Brain microvascular endothelial cell (primary cell): ENCODE data around the gene AFAP1L2.

Source experiments
- DNase-seq: peaks from one replicate; pipeline ENCODE4 v3.0.0-alpha.2; 2020
- H3K27ac ChIP-seq: fragments of 250-450 bp; sonication (Bioruptor Pico); 2 replicates; pipeline ENCODE4 v1.5.1; 2020; ENCODE audit warnings: mild to moderate bottlenecking, moderate library complexity
- H3K27me3 ChIP-seq: fragments of 250-450 bp; sonication (Bioruptor Pico); replicated peaks from 2 replicates; pipeline ENCODE4 v1.5.1; 2020; ENCODE audit warnings: mild to moderate bottlenecking
- H3K36me3 ChIP-seq: fragments of 250-450 bp; sonication (Bioruptor Pico); replicated peaks from 2 replicates; pipeline ENCODE4 v1.5.1; 2020; ENCODE audit warnings: mild to moderate bottlenecking
- H3K4me3 ChIP-seq: 2 replicates; pipeline ENCODE4 v1.5.1; 2011; ENCODE audit warnings: low read depth, mild to moderate bottlenecking, control low read depth, low read length, moderate library complexity
- in situ Hi-C: cut with HindIII; loops from 2 replicates; pipeline ENCODE4 v1.10.0; 2017; ENCODE audit warnings: low sequenced_read_pairs, low pct_ligation_motif_present
- TF ChIP-seq, protein P1 (sequence below): IDR thresholded peaks from 2 replicates; pipeline ENCODE4 v1.5.1; 2011; ENCODE audit warnings: low read depth, mild to moderate bottlenecking, moderate library complexity, low read length, control low read depth, inconsistent platforms; ENCODE audit errors: missing control alignments

AFAP1L2 gene

DNA sequence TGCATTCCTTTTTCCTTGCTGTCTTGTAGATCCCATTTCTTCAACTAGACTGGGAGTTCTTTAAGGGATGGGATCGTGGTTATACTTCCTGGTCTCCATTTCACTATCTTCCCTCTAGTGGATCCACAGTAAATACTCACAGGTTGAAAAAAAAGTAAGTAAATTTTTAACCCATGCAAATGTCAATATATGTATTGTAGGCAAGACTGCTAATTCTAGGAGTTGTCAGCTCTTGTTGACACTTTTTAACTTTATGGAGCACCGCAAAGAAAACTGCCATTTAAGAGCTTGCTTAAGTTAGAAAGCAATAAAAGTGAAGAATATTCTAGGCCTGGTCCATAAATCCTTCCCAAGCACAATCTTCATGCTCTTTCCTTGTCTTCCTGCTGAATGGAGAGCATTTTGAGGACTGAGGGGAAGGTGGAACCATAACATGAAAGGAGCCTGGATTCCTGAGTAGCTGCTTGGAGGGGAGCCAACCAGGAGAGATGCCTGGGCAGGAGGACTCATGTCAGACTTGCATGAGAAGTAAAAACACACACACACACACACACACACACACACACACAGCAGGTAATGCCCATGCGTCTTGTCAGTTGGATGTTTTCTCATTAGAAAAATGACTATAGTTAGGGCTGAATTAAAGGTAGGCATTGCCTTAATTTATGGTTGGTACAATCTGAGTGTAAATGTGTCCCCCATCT lies 133.1 kb downstream of the AFAP1L2 start:
- Histone ChIP-seq H3K4me3 (no peak overlapping the region), H3K27ac (no peak overlapping the region), H3K36me3 (no peaks in the 10 kb centered on the region), H3K27me3 (peaks cover 3% of the 10 kb centered on the region)
- DNase-seq, result no peak
- TF ChIP-seq, protein P1, sequence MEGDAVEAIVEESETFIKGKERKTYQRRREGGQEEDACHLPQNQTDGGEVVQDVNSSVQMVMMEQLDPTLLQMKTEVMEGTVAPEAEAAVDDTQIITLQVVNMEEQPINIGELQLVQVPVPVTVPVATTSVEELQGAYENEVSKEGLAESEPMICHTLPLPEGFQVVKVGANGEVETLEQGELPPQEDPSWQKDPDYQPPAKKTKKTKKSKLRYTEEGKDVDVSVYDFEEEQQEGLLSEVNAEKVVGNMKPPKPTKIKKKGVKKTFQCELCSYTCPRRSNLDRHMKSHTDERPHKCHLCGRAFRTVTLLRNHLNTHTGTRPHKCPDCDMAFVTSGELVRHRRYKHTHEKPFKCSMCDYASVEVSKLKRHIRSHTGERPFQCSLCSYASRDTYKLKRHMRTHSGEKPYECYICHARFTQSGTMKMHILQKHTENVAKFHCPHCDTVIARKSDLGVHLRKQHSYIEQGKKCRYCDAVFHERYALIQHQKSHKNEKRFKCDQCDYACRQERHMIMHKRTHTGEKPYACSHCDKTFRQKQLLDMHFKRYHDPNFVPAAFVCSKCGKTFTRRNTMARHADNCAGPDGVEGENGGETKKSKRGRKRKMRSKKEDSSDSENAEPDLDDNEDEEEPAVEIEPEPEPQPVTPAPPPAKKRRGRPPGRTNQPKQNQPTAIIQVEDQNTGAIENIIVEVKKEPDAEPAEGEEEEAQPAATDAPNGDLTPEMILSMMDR, result no peak
- in situ Hi-C loops, result no loop called here

DNA sequence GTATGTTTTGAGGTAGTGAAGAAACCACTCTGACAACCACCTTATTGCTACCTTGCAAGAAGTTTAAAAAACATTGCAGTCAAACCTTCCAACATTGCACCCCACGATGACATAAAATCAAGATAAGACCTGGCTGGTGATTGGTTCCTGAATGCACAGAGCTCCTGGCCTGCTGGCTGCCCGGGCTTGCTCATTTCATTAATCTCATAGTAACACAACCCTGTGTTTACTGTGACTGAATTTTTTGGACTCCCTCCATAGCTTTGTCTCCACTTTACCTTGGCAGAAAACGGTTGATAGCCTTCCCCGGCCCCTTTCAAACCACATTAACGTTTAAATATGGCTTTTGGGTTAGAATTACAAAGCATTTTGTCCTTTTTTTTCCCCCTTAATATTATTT lies 137.8 kb downstream of the AFAP1L2 start:
- no peak overlapping the region for H3K4me3 ChIP-seq
- in situ Hi-C loops, result no loop called here
- TF ChIP-seq, protein P1, result no peak
- H3K36me3 ChIP-seq, result no peaks in the 10 kb centered on the region
- DNase-seq, result peak; percentile 51
- H3K27ac ChIP-seq, result no peak overlapping the region
- no peaks in the 10 kb centered on the region for H3K27me3 ChIP-seq

DNA sequence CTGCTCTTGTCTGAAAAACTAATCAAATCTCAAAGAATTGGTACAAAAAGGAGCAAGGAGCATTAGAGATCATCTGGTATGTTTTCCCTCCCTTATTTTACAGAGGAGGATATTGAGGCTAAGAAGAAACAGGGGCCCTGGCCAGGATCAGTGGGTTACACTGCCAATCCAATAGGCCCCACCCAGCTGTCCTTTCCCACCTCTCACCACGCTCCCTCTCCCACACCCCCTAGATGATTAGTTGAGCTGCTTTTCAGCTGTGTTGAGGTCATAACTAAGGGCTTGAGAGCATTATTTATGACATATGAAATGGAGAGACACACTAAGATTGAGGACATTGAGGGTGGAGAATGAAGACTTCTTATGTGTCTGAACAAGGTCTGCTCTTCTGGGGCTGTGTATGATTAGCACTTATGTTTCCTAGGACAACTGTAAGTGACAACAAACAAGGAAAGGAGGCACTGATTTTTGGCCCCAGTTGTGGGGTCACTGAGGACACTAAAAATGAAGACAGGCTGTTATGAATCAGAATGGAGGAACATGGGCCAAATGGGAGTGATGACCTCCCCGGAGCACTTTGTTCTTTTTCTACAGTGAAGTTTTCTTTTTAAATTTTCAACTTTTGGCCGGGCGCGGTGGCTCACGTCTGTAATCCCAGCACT lies 138.8 kb downstream of the AFAP1L2 start:
- in situ Hi-C loops, result no loop called here
- H3K27ac ChIP-seq, result no peak overlapping the region
- no peaks in the 10 kb centered on the region for H3K36me3 ChIP-seq
- H3K4me3 ChIP-seq, result no peak overlapping the region
- TF ChIP-seq, protein P1, result no peak
- H3K27me3 ChIP-seq, result no peaks in the 10 kb centered on the region
- no peak for DNase-seq

DNA sequence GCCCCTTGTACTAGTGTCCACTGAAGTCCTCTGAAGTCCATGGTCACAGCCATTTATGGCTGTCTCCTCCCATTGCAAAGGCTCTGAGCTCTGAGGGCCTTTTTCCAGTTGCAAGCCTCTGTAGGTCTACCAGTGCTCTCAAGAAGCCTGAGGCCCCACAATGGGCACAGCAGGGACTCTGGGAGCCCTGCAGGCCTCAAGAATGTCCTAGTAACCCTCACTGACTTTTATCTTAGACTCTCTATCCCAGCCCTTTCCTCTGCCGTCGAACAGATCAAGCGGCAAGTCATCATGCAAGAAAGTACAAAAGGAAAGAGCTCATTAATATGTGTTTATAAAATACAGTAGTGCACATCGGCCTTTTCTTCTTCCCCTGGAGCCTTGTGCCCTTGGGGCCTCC lies 141.8 kb downstream of the AFAP1L2 start:
- in situ Hi-C loops, result no loop called here
- Histone ChIP-seq H3K27ac (no peak overlapping the region), H3K4me3 (no peak overlapping the region), H3K27me3 (no peaks in the 10 kb centered on the region), H3K36me3 (no peaks in the 10 kb centered on the region)
- TF ChIP-seq, protein P1, result no peak
- no peak for DNase-seq

DNA sequence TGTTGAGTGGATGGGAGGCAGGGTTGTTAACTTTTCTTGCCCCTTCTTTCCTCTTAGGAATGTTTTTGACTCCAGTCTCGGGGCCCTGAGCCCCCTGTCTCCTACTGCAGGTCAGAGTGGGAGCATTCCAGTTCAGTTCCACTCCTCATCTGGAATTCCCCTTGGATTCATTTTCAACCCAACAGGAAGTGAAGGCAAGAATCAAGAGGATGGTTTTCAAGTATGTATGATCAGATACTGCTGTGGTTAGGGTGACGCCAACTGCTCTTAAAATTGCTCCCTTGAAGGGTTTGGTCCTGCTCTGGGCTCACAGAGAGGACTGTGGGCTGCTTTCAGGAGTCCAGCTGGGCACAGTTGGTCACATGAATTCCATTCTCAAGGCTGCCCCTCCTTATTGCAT lies 143.2 kb downstream of the AFAP1L2 start:
- in situ Hi-C loops, result no loop called here
- peak; percentile 61 for DNase-seq
- H3K4me3 ChIP-seq, result no peak overlapping the region
- H3K27me3 ChIP-seq, result no peaks in the 10 kb centered on the region
- H3K27ac ChIP-seq, result no peak overlapping the region
- H3K36me3 ChIP-seq, result no peaks in the 10 kb centered on the region
- TF ChIP-seq, protein P1, result no peak
